ENCODE data around the gene CHST11.

DNA sequence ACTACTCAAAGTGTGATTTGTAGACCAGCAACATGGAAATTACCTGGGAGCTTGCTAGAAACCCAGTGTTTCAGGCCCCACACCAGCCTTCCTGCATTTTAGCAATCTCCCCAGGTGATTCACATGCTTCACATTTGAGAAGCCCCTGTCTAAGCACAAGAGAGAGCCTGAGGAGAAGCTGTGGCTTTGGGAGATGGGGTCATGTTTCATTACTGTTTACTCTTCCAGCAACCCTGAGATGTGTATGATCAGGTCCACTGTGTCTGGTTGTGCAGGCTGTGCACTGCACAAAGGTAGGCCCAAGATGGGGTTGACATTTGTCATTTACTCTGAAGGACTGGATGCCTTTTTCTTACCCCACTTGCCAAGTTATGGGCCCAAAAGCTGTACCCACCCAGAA lies 311.3 kb downstream of the CHST11 start:
- TF ChIP-seq, protein P1, sequence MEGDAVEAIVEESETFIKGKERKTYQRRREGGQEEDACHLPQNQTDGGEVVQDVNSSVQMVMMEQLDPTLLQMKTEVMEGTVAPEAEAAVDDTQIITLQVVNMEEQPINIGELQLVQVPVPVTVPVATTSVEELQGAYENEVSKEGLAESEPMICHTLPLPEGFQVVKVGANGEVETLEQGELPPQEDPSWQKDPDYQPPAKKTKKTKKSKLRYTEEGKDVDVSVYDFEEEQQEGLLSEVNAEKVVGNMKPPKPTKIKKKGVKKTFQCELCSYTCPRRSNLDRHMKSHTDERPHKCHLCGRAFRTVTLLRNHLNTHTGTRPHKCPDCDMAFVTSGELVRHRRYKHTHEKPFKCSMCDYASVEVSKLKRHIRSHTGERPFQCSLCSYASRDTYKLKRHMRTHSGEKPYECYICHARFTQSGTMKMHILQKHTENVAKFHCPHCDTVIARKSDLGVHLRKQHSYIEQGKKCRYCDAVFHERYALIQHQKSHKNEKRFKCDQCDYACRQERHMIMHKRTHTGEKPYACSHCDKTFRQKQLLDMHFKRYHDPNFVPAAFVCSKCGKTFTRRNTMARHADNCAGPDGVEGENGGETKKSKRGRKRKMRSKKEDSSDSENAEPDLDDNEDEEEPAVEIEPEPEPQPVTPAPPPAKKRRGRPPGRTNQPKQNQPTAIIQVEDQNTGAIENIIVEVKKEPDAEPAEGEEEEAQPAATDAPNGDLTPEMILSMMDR (IDR thresholded peaks at IDR 0.05) = no peak
- TF ChIP-seq ZFX (IDR thresholded peaks at IDR 0.05; ENCODE audit: borderline replicate concordance) = no peak

Measured in 22Rv1 (cell line).